HG02885 (cell line): Measurements from ENCODE around the gene GRIA1.

Experiments used
- ATAC-seq: cut with Tn5 transposase; IDR thresholded peaks from one replicate; pipeline ENCODE4 v1.9.1; 2021; ENCODE audit warnings: mild to moderate bottlenecking; ENCODE audit not compliant: unreplicated experiment, poor library complexity

Gene GRIA1

DNA sequence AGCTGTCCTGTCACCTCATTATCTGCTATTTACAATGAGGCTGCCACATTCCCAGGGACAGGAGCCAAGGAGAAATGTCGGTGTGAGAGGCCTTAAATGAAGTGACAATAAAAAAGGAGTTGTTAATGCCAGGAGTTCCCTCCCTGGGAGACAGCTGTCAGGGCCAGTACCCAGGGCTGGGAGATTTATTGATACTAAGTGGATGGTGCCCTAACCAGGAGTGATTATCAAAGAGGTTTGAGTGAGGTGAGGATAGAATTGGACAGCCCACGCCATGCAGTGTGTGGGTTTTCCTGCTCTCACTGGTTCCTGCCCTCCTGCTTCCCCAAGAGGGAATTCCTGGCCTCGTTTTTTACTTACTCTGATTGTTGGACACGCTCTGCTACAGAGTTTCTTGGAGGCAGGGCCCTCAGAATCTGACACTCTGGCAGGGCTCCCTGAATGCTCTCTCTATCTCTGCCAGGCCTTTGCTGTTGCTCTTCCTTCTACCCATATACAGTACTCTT, 150.8 kb downstream of the GRIA1 start:
- ATAC-seq: no peak

DNA sequence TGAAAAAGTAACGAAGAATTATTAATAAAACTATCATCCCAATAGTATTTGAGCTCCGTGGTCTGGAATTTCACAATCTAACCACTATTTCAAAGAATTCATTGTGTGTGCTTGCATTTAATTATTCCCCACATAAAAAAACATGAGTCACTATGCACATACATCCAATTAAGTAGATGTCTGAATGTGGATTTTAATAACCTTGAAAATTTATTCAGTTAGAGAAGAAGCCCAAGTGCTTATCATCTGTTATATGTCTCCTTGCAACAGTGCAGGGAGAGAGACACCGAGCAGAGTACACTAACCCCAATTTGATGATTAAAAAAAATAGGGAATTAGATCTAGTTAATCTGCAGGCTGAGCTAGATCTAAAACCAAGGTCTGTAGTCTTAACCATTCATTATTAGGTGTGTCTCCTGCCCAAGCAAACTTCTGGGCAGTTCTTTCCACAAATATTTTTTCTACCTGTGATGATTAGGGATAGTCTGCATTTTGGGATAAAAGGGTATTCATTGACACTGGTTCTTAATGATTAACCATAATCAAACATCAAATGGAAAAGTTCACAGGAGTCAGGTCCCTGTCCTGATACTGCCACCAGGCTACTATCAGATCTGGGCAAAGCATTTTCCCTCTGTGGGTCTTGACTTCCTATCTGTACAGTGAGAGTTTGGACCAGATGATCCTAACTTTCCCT, 164.2 kb downstream of the GRIA1 start:
- ATAC-seq: no peak

DNA sequence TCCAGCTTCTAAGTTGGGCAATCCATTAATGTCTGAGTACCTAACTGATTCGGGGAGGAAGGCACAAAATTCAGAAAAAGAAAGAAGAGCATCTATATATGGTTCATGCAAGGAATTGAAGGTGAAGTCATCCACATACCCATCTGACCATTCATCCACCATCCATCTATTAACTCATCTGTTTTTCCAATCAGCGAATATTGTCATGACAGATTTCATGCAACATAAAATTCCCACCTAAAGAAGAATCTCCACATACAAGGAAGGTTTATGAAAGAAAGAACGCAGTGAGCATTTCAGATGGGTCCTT, 164.7 kb downstream of the GRIA1 start:
- no peak for ATAC-seq

DNA sequence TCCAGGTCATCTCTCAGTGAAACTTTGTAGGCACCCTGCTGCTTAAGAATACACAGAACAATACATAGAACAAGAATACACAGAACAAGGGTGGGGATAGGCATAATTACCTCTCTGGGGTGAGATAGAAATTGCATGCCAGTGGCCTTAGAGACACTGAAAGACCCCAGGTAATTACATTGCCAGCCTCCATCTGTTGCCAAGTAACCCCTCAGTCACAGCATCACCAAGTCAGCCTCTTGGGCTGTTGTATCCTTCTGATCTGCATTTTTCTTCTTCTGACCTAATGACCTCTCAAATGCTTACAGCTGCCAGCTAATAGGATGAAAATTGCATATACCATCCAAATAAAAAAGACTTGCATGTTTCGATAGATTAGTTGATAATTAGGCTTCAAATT, 167.7 kb downstream of the GRIA1 start:
- no peak for ATAC-seq

DNA sequence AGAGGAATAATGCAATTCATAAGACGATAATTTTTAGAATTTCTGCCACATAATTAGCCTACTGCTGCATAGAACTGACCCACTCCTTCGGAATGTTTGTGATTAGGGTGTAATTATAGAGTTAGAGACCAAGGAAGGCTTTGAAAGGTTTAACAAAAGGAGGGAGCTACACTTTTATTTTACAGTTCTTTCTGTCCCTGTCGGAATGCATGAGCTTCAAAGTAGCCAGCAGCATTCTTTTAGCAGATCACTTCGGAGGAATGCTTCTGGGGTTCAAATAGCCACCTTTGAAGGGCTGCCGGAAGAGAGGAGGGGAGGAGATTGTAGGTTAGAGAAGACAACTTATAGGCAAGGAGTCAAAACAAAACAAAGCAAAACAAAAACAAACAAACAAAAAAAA, 168.1 kb downstream of the GRIA1 start:
- no peak for ATAC-seq

DNA sequence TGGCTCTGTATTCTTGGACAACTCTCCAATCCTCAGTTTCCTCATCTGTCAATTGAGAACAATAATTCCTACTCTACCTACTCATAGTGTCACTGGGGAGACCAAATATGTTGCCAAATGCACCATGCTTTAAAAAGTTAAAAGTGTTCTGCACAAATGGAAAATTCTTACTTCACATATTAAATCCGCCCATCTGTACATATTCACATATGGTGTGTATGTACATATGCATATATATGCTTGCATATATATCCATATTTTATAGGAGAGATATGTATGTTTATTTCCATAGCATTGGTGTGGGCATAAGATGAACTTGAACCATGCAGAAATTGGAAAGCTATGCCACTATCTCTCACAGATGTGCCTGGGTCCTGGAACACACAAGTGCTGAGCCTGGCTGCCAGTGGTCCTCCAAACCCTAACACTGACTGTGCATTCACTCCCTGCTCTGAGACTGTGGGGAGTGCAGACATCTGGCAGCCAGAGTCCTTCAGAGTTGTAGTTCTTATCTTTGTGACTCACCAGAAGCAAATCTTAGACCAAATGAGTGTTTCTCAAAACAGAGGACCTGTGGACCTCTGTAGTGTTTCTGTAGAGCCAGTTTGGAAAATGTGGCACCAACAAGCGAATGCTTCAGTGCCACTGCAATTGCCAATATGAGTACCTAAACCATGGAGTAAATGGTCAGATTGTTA, 168.7 kb downstream of the GRIA1 start:
- no peak for ATAC-seq

DNA sequence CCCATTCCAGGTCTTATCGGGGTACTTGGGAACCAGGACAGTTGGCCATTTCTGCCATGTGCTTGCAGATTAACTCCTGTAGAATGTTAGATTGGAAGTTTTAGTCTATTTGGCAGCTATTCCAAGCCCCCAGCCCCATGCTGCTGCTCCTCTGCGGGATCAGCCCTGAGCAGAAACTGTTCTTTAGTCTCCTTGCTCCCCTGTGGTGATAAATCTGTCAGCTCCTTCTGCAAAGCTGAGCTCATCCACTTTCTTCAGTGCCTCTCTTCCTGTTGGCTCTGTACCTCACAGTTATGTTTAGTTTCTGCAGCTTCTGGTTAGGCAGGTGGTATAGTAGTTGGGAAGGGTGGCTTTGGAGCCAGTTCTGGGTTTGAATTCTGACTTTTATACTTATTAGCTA, 170.4 kb downstream of the GRIA1 start:
- ATAC-seq: no peak

DNA sequence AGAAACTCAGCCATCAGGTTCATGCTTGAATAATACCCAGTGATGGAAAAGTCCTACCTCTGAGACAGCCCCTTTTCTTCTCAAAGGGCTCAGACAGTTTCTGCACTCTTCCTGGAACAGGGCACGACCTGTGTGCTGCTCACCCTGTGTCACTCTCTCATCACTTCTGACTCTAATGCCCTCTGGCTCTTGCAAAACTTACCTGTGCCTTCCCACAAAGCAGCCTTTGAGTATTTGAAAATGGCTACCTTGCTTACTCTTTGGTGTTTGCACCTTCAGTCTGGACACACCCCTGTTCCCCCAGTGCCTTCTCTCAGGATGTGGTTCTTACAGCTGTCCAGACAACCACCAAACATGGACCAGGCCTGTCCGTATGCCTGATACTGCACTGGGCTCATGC, 171.4 kb downstream of the GRIA1 start:
- no peak for ATAC-seq

DNA sequence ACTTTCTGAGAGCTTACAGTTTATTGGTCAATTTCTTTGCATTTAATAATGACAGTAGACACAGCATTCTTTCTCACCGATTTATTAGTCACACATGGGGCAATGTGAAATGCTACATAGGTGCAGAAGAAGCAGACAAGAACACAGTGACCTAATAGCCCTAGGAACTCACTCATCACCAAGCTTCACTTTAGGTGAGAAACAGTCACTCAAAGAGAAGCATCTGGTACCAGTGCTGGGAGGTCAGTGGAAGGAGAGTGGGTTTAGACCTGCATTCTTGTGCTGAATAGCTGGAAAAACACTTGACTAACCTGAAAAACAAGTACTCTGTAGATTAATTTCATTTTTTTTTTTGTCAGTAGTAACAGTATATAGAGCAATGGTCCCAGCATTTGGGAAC, 179.6 kb downstream of the GRIA1 start:
- ATAC-seq: no peak

DNA sequence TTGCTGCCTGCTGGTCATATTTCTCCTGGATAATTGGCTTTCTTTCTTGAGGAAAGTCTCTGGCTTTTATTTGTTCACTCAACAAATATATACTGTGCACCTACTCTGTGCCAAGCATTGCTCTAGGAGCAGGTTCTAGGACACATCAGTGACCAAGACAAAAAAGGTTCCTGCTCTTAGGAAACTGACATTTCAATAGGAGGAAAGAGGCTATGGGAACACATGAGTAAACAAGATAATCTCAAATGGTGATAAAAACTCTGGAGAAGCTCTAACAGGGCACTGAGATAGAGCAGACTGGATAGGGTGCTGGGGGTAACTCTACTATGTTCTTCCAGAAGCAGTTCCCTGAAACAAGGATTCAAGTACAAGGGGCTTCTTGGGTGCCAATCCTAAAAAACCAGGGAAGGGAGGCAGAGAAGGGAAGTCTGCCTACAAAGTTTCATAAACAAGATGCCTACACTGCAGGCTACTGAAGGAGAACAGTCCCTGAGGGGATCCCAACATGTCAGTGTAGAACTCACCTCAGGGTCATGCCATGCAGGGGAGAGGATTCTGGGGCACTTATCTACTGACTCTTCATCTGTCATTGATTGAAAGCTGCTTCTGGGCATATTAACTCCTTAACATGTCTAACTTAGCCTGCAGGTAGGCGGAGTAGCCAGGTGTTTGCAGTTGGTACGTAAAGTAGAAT, 181.3 kb downstream of the GRIA1 start:
- no peak for ATAC-seq

DNA sequence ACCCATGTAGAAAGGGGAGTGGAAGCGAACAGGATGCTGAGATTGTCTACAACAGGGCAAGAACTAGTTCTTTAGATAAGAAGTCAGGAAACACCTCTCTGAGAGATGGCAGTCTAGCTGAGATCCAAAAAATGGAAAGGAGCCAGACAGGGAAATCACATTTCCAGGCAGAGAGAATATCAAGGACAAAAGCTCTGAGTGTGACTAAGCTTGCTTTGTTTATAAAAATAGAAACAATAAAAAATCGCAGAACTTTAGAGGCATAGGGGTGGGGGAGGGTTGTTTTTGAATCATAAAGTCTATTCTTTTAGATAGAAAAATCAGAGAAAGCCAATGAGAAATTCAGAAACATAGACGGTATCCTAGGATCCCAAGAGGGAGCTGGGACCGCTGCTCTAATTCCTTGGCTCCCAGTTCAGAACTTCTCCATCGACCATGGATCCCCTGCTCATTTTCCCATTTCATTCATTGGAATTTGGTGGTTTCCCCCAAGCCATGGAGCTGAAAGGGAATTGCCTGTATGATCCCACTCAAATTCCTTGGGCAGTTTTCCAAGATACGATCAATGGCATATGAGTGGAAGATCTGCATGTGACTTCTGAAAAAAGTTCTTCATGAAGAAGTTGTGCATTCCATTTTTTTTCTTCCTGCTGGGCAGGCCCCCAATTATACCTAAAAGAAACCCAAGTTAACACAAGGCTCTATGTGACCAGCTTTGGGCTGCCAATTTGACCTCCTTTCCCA, 182.0 kb downstream of the GRIA1 start:
- ATAC-seq: no peak

DNA sequence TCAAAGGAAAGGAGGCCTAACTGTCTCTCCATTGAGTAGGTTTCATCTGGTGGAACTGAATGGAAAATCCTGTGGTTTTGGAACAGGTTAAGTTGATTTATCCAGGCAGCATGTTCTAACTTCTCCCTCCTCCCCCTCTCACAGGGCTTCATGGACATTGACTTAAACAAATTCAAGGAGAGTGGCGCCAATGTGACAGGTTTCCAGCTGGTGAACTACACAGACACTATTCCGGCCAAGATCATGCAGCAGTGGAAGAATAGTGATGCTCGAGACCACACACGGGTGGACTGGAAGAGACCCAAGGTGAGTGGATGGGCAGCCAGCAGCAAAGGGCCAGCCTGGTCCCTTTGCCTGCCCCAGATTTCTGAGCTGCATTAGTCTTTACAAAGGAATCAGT, 183.9 kb downstream of the GRIA1 start:
- ATAC-seq: no peak

DNA sequence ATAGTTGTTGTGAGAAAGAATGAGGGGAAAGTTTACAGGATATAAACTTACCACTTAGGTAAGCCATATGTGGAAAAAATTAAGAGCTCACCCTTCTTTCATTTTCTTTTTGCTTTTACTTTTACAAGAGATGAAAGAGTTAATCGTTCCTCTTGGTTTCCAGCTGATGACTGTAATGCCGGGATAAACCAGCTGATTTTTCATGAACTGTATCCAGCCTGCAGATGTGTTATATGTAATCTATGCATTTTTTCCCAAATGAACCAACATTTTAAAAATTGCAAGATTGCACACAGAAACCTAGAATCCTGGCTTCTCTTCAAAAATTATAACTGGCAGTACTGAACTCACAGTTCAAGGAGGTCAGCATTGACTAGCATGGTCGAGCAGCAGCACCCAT, 185.9 kb downstream of the GRIA1 start:
- ATAC-seq: no peak

DNA sequence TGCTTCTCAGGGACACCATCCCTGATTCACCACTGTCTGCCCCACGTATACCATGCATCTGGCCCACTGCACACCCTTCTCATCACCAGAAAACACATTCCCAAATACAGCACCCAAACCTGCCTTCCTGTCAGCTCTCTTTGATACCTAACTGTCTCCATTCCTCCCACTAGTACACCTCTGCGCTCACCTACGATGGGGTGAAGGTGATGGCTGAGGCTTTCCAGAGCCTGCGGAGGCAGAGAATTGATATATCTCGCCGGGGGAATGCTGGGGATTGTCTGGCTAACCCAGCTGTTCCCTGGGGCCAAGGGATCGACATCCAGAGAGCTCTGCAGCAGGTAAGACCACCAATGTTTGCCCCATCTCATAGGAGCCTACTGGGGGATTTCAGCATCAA, 186.4 kb downstream of the GRIA1 start:
- ATAC-seq: no peak

DNA sequence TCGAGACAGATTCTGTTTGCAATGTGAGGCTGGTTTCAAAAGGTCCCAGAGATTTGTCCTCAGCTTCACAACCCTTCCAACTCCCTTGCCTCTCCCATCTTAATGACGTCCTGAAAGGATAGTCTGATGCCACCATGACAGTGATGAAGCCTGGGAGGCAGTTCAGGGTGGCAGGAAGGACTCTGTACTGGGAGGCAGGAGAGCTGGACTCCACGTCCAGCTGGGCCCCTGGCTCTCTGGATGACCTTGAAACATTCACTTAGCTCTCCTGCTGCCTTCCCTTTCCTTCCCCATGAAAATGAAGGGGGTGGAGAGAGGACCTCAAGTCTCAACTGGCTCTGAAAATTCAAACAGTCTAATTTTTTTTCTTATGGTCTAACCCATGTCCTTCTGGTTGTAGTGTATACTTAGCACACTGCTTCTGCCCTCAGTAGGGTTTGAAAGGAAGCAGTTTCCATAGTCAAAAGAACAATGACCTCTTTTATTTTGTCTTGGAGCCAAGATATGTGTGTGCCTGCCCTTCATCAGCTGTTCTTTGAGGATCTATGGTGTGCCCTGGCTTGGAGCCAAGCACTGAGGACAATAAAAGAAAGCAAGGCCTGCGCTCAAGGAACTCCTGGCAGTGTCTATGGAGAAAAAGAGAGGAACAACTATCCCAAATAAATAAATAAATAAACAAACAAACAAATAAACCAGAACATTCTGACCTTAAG, 188.3 kb downstream of the GRIA1 start:
- no peak for ATAC-seq

DNA sequence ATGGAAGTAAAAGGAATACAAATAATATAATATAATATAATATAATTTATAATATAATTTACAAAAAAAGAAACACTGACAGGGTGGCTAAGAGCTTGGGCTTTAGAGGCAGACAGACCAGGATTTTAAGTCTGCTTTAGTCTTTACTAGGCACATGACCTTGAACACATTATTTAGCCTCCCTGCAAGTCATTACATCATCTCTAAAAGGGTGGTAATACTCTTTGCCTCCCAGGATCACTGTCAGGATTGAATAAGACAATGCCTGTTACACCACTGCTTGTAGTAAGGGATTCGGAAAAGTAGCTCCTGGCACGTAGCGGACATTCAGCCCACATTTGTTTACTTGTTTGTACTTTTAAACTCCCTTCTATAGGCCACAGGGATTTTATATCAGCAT, 199.8 kb downstream of the GRIA1 start:
- ATAC-seq: no peak

DNA sequence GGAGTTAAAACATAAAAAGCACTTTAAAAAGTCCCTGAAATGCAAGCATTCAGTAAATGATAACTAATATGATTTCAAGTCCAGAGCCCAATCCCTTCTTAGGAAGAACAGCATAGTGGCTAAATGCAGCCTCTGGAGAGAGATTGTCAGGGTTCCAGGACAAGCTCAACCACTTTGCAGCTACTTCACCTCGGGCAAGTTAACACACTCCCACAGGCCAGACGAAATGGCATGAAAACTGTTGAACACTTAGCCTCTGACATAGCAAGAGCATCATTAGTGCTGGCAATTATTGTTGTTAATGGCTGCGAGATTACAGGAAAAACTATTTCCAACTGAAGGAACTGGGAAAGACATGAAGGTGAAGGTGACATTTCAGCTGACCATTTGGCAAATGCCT, 205.8 kb downstream of the GRIA1 start:
- no peak for ATAC-seq

DNA sequence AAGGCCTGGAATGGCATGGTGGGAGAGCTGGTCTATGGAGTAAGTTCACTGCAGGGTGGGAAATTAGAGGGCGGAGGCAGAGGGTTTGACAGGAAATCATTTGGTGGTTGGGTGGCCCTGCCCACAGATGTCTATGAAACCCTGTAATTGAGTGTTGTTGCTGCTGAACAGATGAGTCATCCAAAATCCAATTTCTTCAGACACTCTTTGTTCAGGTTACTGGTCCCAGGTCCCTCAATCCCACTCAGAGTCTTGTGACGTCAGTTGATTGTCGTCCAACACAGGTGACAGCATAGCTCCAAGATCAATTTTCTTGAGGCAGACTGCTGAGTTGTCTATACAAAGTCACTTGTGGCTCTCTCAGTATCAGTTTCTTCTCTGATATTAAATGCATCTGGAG, 208.6 kb downstream of the GRIA1 start:
- no peak for ATAC-seq

DNA sequence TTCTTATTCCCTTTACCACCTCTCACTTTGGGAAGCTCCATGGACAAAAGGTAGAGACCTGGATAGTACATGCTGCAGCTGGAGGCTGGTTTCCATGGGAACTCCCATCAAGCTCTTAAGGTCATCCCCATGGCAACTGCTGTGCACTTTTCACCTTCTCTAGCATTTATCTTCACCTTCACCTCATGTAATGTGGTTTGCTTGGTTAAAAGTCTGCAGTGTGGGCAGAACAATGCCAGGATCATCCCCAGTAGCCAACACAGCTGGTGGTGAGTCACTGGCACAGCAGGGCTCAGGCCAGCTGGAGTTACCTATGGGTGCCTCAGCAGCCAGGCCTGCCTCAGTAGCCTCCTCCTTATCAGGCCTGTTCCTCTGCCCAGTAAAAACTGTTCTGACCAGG, 210.5 kb downstream of the GRIA1 start:
- ATAC-seq: no peak

DNA sequence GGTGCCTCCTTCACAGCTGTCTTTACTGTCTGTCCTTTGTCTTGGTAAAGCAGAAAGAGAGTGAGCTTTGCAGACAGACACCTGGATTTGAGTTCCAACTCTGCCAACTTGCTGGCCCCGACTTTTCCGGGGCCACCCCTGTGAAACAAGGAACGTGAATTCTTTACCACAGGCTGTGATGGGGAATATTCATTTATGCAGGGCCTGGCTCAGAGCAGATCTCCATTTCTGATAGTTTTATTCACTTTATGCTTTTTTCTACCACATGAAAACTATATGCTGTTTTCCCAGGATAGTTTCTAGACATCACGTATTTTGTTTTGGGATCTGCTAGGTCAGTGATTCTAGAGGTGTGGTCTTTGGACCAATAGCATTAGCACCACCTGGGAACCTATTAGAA, 211.8 kb downstream of the GRIA1 start:
- ATAC-seq: no peak
